Fibroblast of mammary gland (primary cell): Measurements from ENCODE around the gene SENP3.

Experiments used
- DNase-seq: peaks from one replicate; pipeline ENCODE4 v3.0.0-alpha.2; 2010; ENCODE audit warnings: low read depth
- H3K4me3 ChIP-seq: 2 replicates; pipeline ENCODE4 v1.5.1; 2011; ENCODE audit warnings: low read depth, mild to moderate bottlenecking, low read length, moderate library complexity; ENCODE audit not compliant: control insufficient read depth
- TF ChIP-seq, protein P1 (sequence below): conservative IDR thresholded peaks from 2 replicates; pipeline ENCODE4 v1.5.1; 2011; ENCODE audit warnings: low read depth, low read length, inconsistent platforms; ENCODE audit not compliant: control insufficient read depth, insufficient read depth

Gene SENP3

DNA sequence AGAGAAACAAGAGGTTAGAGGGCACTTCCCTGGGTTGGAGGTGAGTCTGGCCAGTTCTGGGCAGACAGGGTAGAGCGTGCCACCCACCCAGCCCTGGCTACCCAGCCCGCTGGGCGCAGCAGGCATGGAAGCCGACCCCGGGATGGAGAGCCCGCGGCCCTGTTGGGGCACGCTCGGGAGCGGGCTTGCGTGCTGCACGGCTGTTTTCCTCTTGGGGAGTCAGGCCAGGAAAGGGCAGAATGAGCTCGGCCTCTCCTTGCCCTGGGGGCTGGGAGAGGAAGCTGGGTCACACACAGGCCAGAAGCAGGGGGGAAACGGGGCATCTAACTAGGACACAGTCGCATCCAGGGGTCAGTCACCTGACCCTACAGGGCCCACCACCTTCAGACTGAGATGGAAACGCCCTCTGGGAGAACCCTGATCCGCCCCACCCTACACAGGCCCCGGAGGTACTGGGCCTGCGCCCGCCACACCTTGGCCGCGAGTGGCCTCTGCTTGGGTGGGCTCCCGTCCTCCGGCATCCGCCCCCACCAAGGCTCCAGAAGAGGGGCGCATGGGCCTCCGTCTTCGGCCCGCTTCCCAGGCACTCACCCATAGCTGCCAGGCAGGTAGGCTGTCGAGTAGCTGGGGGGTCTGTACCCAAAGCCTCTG, 27.0 kb downstream of the SENP3 start:
- H3K4me3 ChIP-seq: no peak overlapping the region
- no peak for DNase-seq
- TF ChIP-seq, protein P1, sequence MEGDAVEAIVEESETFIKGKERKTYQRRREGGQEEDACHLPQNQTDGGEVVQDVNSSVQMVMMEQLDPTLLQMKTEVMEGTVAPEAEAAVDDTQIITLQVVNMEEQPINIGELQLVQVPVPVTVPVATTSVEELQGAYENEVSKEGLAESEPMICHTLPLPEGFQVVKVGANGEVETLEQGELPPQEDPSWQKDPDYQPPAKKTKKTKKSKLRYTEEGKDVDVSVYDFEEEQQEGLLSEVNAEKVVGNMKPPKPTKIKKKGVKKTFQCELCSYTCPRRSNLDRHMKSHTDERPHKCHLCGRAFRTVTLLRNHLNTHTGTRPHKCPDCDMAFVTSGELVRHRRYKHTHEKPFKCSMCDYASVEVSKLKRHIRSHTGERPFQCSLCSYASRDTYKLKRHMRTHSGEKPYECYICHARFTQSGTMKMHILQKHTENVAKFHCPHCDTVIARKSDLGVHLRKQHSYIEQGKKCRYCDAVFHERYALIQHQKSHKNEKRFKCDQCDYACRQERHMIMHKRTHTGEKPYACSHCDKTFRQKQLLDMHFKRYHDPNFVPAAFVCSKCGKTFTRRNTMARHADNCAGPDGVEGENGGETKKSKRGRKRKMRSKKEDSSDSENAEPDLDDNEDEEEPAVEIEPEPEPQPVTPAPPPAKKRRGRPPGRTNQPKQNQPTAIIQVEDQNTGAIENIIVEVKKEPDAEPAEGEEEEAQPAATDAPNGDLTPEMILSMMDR: no peak

DNA sequence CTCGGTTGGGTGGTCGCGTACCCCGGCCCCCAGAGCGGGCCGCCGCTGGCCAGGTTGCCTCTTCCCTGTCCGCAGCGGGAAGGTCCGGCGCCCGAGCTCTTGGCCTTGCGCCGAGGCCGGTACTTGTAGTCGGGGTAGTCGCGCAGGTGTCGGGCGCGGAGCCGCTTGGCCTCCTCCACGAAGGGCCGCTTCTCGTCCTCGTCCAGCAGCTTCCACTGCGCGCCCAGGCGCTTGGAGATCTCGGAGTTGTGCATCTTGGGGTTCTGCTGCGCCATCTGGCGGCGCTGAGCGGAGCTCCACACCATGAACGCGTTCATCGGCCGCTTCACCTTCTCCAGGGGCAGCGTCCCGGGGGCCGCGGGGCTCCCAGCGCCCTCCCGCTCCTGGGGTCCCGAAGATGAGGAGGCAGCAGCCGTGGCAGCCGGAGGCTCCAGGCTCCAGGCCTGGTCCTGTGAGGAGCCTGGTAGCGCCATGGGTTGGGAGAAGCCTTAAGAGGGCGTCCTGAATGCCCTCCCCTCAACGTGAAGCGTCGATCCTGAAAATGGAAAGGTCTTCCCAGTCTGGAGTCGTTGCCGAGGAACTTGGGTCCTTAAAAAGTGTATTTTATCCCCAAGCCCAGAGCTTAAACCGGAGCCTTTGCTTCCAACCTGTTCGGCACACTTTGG, 27.6 kb downstream of the SENP3 start:
- no peak overlapping the region for H3K4me3 ChIP-seq
- TF ChIP-seq, protein P1: peak; percentile 67
- DNase-seq: peak; percentile 88

- no peak for DNase-seq
- TF ChIP-seq, protein P1: no peak
Measured at GRCh38 chr17:7589891-7590691, 28.4 kb downstream of the SENP3 start, which contains the start of gene SOX15. SOX15 (minus strand) TSS chr17:7590094; CDS start chr17:7589676, 418 bp downstream.

DNA sequence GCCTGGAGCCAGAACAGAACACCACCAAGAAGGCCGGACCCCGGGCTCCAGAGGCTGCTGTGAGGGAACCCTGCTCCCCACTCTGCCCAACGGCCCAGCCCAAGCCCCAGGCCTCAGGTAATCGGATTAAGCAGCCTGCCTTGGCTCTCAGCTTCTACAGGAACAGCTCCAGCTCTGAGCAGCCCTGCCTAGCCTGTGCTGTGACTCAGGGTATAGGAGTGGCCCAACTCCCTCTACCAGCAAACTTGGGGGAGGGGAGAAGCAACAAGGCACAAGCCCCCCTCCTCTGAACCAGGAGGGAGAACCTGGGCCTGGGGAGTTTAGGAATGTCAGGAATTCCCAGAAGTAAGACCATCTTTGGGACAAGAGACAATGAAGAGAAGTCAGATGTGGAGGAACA, 29.0 kb downstream of the SENP3 start:
- H3K4me3 ChIP-seq: no peak overlapping the region
- DNase-seq: peak; percentile 65
- TF ChIP-seq, protein P1: no peak

More at GRCh38 chr17:7589891-7590691, 28.4 kb downstream of the SENP3 start, which contains the start of gene SOX15:
- H3K4me3 ChIP-seq: no peak within 1 kb of the TSS

- no peak overlapping the region for H3K4me3 ChIP-seq
- no peak for DNase-seq
- TF ChIP-seq, protein P1: no peak
Measured at GRCh38 chr17:7591596-7591995, 29.9 kb downstream of the SENP3 start.

GRCh38 chr17:7592422-7593021, 30.8 kb downstream of the SENP3 start:
- no peak overlapping the region for H3K4me3 ChIP-seq
- TF ChIP-seq, protein P1: no peak
- no peak for DNase-seq
